ENCODE measurements around the gene RPL14. TPM values are rescaled to one million over a fixed set of nuclear protein-coding genes. Genes with fewer than 3 reads are reported as not detected.

The RPL14 gene
- total and polyA plus RNA-seq, 2 donors = 850 to 2,475 TPM

Other genes with a start within 250 kb of the RPL14 start
- gene EIF1B, start 147.6 kb upstream of the RPL14 start, total RNA-seq = 27.0 TPM
- 101 TPM for gene EIF1B, start 147.6 kb upstream of the RPL14 start, polyA plus RNA-seq
- 1.0 TPM for gene ENTPD3, start 70.2 kb upstream of the RPL14 start, total RNA-seq
- 1.2 TPM for gene ENTPD3, start 70.2 kb upstream of the RPL14 start, polyA plus RNA-seq
- 2.8 TPM for gene ZNF619, start 19.8 kb downstream of the RPL14 start, total RNA-seq
- gene ZNF619, start 19.8 kb downstream of the RPL14 start, polyA plus RNA-seq = 1.3 TPM
- gene ZNF620, start 48.7 kb downstream of the RPL14 start, total RNA-seq = 3.5 TPM
- gene ZNF620, start 48.7 kb downstream of the RPL14 start, polyA plus RNA-seq = 2.6 TPM
- gene ZNF621, start 67.6 kb downstream of the RPL14 start, total RNA-seq = 6.4 TPM
- gene ZNF621, start 67.6 kb downstream of the RPL14 start, polyA plus RNA-seq = 23.2 TPM

Measured in thymus (tissue), 2 donors.